GM12874 (cell line): ENCODE measurements around the gene SMIM15.

Experiments used
- TF ChIP-seq, protein P1 (sequence below): IDR thresholded peaks from 2 replicates; pipeline ENCODE4 v1.5.1; 2011; ENCODE audit warnings: low read depth, mild to moderate bottlenecking, control low read depth, low read length, moderate library complexity; ENCODE audit not compliant: insufficient read depth

The SMIM15 gene

DNA sequence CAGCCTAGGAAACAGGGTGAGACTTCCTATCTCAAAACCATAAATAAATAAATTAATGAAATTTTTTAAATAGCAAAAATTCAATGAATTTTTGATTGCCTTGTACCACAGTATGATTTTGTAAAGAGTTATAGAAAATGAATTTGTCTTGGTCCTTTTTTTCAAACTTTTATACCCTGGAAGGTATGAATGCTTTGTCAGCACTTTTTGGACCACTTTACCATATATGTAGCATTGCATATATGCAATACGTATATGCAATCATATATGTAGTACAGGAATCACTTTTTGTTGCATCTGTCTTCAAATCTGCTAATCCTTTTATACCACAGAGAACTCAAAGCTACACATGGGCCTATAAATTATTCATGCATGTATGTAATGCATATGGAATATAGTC is 9.2 kb upstream of the SMIM15 start:
- TF ChIP-seq, protein P1, sequence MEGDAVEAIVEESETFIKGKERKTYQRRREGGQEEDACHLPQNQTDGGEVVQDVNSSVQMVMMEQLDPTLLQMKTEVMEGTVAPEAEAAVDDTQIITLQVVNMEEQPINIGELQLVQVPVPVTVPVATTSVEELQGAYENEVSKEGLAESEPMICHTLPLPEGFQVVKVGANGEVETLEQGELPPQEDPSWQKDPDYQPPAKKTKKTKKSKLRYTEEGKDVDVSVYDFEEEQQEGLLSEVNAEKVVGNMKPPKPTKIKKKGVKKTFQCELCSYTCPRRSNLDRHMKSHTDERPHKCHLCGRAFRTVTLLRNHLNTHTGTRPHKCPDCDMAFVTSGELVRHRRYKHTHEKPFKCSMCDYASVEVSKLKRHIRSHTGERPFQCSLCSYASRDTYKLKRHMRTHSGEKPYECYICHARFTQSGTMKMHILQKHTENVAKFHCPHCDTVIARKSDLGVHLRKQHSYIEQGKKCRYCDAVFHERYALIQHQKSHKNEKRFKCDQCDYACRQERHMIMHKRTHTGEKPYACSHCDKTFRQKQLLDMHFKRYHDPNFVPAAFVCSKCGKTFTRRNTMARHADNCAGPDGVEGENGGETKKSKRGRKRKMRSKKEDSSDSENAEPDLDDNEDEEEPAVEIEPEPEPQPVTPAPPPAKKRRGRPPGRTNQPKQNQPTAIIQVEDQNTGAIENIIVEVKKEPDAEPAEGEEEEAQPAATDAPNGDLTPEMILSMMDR = no peak

- TF ChIP-seq, protein P1 = no peak
Observed at GRCh38 chr5:61168951-61169350, 6.7 kb upstream of the SMIM15 start.

GRCh38 chr5:61167382-61167781 is 5.1 kb upstream of the SMIM15 start:
- TF ChIP-seq, protein P1 = peak; percentile 38; the same call in 1 of the 2 replicates

- TF ChIP-seq, protein P1 = no peak
Observed at GRCh38 chr5:61163905-61164304, 1.6 kb upstream of the SMIM15 start.

DNA sequence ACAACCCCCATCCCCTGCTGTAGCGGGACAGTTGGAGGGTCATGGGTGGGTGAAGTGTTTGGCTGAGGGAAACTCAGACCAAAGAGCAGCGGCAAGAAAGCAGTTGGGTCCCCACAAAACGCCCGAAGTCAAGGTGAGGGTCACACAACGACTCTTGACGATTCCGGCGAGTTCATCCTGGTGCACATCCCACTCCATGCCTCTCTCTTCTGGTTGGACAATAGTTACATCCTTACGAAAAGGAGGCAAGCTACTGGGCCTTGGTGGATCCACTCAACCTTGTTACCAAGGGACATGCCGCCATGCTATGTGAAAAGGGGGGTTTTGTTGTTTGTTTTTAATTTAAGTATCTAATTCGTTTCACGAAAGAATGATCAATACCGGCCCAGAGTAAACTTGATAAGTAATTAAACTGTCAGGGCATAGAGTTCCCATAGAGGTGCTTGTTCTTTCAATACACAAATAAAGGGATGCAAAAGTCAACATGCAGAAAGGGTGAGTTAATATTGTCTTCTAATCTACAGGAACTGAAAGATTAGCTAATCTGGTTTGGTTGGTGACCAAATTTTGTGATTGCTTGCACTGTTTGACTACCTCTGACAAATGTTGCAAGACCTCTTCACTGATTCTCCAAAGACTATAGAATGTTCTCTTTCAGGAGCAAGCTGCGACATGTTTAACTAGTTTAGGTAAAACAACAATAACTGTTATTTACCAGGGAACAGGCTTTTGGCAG is 732 bp upstream of the SMIM15 start:
- TF ChIP-seq, protein P1 = no peak

- TF ChIP-seq, protein P1 = no peak
Observed at GRCh38 chr5:61160497-61160896, 1.8 kb downstream of the SMIM15 start.

DNA sequence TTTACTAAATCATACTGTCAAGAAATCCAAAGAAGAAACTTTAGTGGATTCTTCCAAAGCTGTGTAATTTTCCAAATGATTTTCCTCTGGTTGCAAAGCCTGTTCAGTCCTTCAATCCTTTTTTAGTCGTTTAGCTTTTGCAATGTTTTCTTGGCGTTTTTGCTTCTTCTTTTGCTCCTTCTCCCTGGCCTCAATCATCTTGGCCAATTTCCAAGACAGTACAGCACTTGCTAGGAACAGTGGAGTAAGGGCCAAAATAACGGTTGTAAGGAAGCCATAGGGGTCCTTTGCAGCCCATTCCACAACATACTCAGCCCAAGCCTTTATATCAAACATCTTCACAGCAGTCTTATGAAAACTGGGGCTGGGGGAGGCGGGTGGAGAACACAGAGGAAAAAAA is 2.4 kb downstream of the SMIM15 start:
- TF ChIP-seq, protein P1 = no peak
